Liver (tissue), 9 donors: Measurements from ENCODE around the gene CLEC4G. TPM values are rescaled to one million over a fixed set of nuclear protein-coding genes. Genes with fewer than 3 reads are reported as not detected.
"Not testable (repeated sequence)": the region's sequence is repeated elsewhere in the genome, so short reads cannot be mapped to it uniquely, and the experiment has no call there.

ENCODE experiments used
- DNase-seq: peaks from one replicate; pipeline ENCODE4 v3.0.0-alpha.2; 2017; ENCODE audit warnings: low spot score
- H3K27ac ChIP-seq, 2 donors: one replicate each; pipeline ENCODE4 v1.7.0; 2013; ENCODE audit warnings: inconsistent platforms in 2 of 2, low read length in 2 of 2, control low read depth in 1 of 2, low read depth in 1 of 2, mild to moderate bottlenecking in 1 of 2
- H3K27me3 ChIP-seq, 4 donors: one replicate each; pipeline versions ENCODE4 v1.6.1 to v1.7.0; 2013; ENCODE audit warnings: low read length in 3 of 4, inconsistent platforms in 1 of 4, mild to moderate bottlenecking in 1 of 4, moderate library complexity in 1 of 4; ENCODE audit not compliant: control insufficient read depth in 4 of 4, insufficient read depth in 4 of 4
- H3K36me3 ChIP-seq, 4 donors: one replicate each; pipeline versions ENCODE4 v1.6.1 to v1.7.0; 2013; ENCODE audit warnings: low read length in 3 of 4, mild to moderate bottlenecking in 3 of 4, low read depth in 1 of 4, moderate library complexity in 1 of 4; ENCODE audit not compliant: control insufficient read depth in 4 of 4, insufficient read depth in 3 of 4
- H3K4me1 ChIP-seq, 4 donors: one replicate each; pipeline versions ENCODE4 v1.6.1 to v1.7.0; 2013; ENCODE audit warnings: low read length in 3 of 4, mild to moderate bottlenecking in 3 of 4, moderate library complexity in 1 of 4; ENCODE audit not compliant: control insufficient read depth in 4 of 4, insufficient read depth in 4 of 4
- H3K4me3 ChIP-seq, 3 donors: one replicate each; pipeline versions ENCODE4 v1.6.1 to v1.7.0; 2013; ENCODE audit warnings: low read length in 3 of 3, control low read depth in 1 of 3, low read depth in 1 of 3, mild to moderate bottlenecking in 1 of 3
- H3K9ac ChIP-seq, 2 donors: one replicate each; pipeline ENCODE4 v1.7.0; 2013; ENCODE audit warnings: low read length in 2 of 2, mild to moderate bottlenecking in 2 of 2, moderate library complexity in 2 of 2, control low read depth in 1 of 2, low read depth in 1 of 2
- H3K9me3 ChIP-seq, 4 donors: one replicate each; pipeline versions ENCODE4 v1.6.1 to v1.7.0; 2013; ENCODE audit warnings: low read length in 3 of 4; ENCODE audit not compliant: control insufficient read depth in 4 of 4
- CTCF ChIP-seq: fragments of 150-350 bp; IDR thresholded peaks from 2 replicates; pipeline ENCODE4 v1.5.1; 2017; ENCODE audit warnings: improper control_type of control experiment, low read depth, low read length; ENCODE audit not compliant: missing input control
- FOXA1 ChIP-seq: IDR thresholded peaks from 2 replicates; pipeline ENCODE4 v1.6.1; 2016; ENCODE audit warnings: antibody characterized with exemption
- HNF4A ChIP-seq, 2 donors: conservative IDR thresholded peaks; 2 replicates each; pipeline ENCODE4 v1.6.1; 2016; ENCODE audit warnings: antibody characterized with exemption in 2 of 2, mild to moderate bottlenecking in 2 of 2
- JUND ChIP-seq, 2 donors: IDR thresholded peaks; 2 replicates each; pipeline ENCODE4 v1.6.1; 2016; ENCODE audit warnings: antibody characterized with exemption in 2 of 2
- MAX ChIP-seq: IDR thresholded peaks from 2 replicates; pipeline ENCODE4 v1.6.1; 2016; ENCODE audit warnings: antibody characterized with exemption
- NR2F2 ChIP-seq: IDR thresholded peaks from 2 replicates; pipeline ENCODE4 v1.6.1; 2016; ENCODE audit warnings: antibody characterized with exemption
- RXRA ChIP-seq, 2 donors: IDR thresholded peaks; 2 replicates each; pipeline ENCODE4 v1.6.1; 2017 to 2018; ENCODE audit warnings: antibody characterized with exemption in 2 of 2, mild to moderate bottlenecking in 1 of 2
- TAF1 ChIP-seq: conservative IDR thresholded peaks from 2 replicates; pipeline ENCODE4 v1.6.1; 2016; ENCODE audit warnings: antibody characterized with exemption, mild to moderate bottlenecking
- YY1 ChIP-seq: IDR thresholded peaks from 2 replicates; pipeline ENCODE4 v1.6.1; 2016; ENCODE audit warnings: antibody characterized with exemption, mild to moderate bottlenecking
- ZBTB33 ChIP-seq: IDR thresholded peaks from 2 replicates; pipeline ENCODE4 v1.6.1; 2016; ENCODE audit warnings: antibody characterized with exemption
- WGBS: extraction: QIAGEN DNeasy Blood & Tissue Kit; methylation state at CpG from one replicate; pipeline ENCODE4 v1.1.7; 2013; 5-methylcytosine and 5-hydroxymethylcytosine counted together
- polyA plus RNA-seq, 2 donors: library from polyadenylated mRNA; stranded (reverse) in 1 of 2; unstranded in 1 of 2; fragments of 200-250 nt in 1 of 2; fragments of >200 nt in 1 of 2; fragmentation: Nextera tagmentation in 1 of 2; extraction: Ambion mirVana in 1 of 2; gene quantifications; one replicate each; pipeline versions ENCODE4 v1.2.1 to v1.2.3, GENCODE V29; 2013 to 2015
- total RNA-seq, 2 donors: library from RNA; depleted of rRNA; stranded (reverse); fragments of >200 nt; gene quantifications; one replicate each; pipeline ENCODE4 v1.2.3, GENCODE V29; 2014
- TF ChIP-seq, protein P1 (sequence below): IDR thresholded peaks from 2 replicates; pipeline ENCODE4 v1.6.1; 2016; ENCODE audit warnings: antibody characterized with exemption, mild to moderate bottlenecking
- TF ChIP-seq, protein P2 (sequence below): IDR thresholded peaks from 2 replicates; pipeline ENCODE4 v1.6.1; 2016; ENCODE audit warnings: antibody characterized with exemption
- donor health status: healthy.
- donor health status: healthy.
- donor health status: healthy.
- donor health status: healthy.
- donor health status: healthy.

CLEC4G gene
- total and polyA plus RNA-seq, 4 donors, result 7.7 to 69.0 (median 45.6) TPM

DNA sequence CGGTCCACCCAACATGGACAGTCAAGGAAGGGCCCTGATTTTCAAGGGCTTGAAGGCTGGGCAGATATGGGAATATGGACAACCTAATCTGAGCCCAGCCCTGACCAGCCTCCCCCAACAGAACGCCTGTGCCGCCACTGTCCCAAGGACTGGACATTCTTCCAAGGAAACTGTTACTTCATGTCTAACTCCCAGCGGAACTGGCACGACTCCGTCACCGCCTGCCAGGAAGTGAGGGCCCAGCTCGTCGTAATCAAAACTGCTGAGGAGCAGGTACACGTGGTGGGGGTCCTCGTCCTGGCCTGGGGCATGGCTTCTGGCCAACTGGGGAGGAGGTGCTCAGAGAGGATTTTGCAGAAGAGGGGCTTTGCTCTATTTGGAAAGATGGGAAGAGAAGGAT is 34.6 kb upstream of the CLEC4G start:
- Histone ChIP-seq H3K9ac (no peak overlapping the region), H3K4me3 (no peak overlapping the region), H3K4me1 (no peaks in the 10 kb centered on the region), H3K36me3 (no peaks in the 10 kb centered on the region), H3K27me3 (no peaks in the 10 kb centered on the region), H3K9me3 (no peaks in the 10 kb centered on the region), H3K27ac (no peak overlapping the region)
- TF ChIP-seq MAX (no peak), FOXA1 (no peak), TAF1 (no peak), RXRA (IDR thresholded peaks at IDR 0.05) (no peak), NR2F2 (no peak), JUND (IDR thresholded peaks at IDR 0.05) (no peak), YY1 (no peak), CTCF (no peak), ZBTB33 (no peak), HNF4A (conservative IDR thresholded peaks at IDR 0.05) (no peak)
- TF ChIP-seq, protein P1, sequence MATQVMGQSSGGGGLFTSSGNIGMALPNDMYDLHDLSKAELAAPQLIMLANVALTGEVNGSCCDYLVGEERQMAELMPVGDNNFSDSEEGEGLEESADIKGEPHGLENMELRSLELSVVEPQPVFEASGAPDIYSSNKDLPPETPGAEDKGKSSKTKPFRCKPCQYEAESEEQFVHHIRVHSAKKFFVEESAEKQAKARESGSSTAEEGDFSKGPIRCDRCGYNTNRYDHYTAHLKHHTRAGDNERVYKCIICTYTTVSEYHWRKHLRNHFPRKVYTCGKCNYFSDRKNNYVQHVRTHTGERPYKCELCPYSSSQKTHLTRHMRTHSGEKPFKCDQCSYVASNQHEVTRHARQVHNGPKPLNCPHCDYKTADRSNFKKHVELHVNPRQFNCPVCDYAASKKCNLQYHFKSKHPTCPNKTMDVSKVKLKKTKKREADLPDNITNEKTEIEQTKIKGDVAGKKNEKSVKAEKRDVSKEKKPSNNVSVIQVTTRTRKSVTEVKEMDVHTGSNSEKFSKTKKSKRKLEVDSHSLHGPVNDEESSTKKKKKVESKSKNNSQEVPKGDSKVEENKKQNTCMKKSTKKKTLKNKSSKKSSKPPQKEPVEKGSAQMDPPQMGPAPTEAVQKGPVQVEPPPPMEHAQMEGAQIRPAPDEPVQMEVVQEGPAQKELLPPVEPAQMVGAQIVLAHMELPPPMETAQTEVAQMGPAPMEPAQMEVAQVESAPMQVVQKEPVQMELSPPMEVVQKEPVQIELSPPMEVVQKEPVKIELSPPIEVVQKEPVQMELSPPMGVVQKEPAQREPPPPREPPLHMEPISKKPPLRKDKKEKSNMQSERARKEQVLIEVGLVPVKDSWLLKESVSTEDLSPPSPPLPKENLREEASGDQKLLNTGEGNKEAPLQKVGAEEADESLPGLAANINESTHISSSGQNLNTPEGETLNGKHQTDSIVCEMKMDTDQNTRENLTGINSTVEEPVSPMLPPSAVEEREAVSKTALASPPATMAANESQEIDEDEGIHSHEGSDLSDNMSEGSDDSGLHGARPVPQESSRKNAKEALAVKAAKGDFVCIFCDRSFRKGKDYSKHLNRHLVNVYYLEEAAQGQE, result no peak
- TF ChIP-seq, protein P2, sequence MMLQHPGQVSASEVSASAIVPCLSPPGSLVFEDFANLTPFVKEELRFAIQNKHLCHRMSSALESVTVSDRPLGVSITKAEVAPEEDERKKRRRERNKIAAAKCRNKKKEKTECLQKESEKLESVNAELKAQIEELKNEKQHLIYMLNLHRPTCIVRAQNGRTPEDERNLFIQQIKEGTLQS, result no peak
- 60% methylated on average over 11 of the region's 11 CpGs for WGBS
- no peak for DNase-seq

DNA sequence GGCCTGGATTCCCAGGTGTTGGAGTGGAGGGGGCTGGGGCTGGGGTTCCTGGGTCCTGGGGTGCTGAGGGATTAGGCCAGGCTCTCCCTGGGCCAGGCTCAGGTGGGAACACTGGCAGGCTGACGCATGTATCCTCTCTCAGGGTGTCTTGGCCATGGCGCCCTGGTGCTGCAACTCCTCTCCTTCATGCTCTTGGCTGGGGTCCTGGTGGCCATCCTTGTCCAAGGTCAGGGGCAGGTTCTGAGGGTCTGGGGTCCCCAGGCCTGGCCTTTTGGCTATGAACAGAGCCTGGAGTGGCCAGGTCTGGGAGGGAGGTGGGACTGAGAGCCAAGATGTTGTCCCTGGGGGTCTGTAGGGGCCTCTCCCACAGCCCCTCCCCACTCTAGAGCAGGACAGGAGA is 33.1 kb upstream of the CLEC4G start:
- not testable (repeated sequence) for H3K36me3 ChIP-seq, H3K4me1 ChIP-seq, H3K4me3 ChIP-seq, H3K9ac ChIP-seq, H3K9me3 ChIP-seq, DNase-seq, H3K27ac ChIP-seq, H3K27me3 ChIP-seq
- WGBS, result 82% methylated on average over 2 of the region's 2 CpGs

DNA sequence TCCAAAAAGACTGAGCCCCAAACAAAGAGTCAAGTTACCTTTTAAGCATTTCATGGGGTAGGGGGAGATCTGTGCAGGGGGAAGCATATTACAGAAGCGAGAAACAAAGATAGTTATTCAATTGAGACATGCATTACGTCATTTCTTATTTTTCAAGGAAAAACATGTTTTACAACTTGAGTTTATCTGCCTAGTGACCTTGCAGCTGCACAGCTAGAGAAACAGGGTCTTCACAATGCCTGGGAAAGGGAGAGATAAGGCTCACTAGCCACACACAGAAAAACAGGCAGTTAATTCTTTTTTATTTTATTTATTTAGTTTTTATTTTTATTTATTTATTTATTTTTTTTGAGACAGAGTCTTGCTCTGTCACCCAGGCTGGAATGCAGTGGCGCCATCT is 32.2 kb upstream of the CLEC4G start:
- H3K4me3 ChIP-seq, H3K9me3 ChIP-seq, H3K36me3 ChIP-seq, H3K9ac ChIP-seq, H3K27ac ChIP-seq, DNase-seq, H3K27me3 ChIP-seq, H3K4me1 ChIP-seq: not testable (repeated sequence)
- 49% methylated on average over 3 of the region's 3 CpGs for WGBS
